Kidney capillary endothelial cell (primary cell): Measurements from ENCODE around the gene CNR2.
"Not testable (repeated sequence)": the region's sequence is repeated elsewhere in the genome, so short reads cannot be mapped to it uniquely, and the experiment has no call there.

Experiments
- DNase-seq: peaks from one replicate; pipeline ENCODE4 v3.0.0-alpha.2; 2018; ENCODE audit warnings: low spot score

The CNR2 gene

GRCh38 chr1:23885222-23885621 lies 27.9 kb downstream of the CNR2 start:
- DNase-seq: no peak

DNA sequence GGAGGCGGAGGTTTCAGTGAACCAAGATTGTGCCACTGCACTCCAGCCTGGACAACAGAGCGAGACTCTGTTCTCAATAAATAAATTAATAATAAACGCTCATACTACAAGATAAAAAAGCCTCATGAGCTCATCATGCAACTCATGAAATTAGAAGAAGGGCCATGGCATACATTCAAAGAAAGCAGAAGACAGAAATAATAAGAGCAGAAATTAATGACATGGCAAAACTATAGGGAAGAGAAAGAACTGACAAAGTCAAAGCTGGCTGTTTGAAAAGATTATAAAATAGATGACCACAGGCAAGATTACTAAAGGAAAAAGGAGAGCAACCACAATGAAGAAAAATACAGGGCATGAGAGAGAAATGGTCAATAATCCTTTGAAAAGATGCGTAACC lies 30.4 kb downstream of the CNR2 start:
- no peak for DNase-seq

- DNase-seq: no peak
These were observed 33.4 kb downstream of the CNR2 start for GRCh38 chr1:23879809-23880208.

GRCh38 chr1:23878668-23879067 lies 34.5 kb downstream of the CNR2 start:
- no peak for DNase-seq

DNA sequence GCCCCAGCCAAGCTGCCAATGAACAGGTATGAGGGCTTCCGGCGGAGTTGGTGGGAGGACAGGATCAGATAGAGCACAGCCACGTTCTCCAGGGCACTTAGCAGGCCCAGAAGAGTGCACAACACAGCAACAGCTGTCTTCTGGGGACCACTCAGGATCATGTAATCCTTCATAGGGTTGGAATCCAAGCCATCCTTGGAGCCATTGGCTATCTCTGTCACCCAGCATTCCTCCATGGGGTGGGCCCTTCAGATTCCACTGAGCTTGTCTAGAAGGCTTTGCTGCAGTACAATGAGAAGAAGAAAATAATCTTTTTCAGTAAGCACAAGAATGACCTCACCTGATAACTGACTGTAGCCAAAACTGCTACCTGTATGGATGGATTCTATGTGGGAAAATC lies 37.8 kb downstream of the CNR2 start:
- DNase-seq: no peak

DNA sequence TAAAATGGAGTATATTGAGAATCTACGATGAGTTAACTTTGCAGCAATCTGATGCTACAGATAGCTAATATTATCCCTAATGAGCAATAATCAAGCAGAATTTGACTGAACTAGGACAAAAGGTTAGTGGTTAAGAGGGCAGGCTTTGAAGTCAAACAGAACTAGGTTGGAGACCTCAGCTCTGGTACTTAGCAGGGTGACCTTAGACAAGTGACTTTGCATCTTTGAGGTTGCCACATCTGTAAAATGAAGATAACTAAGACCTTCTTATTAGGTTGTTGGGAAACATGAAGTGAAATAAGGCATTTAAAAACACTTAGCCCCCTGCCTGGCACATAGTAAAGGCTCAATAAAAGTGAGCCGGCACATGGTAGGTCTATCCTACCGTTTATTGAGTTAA lies 40.7 kb downstream of the CNR2 start:
- no peak for DNase-seq

- no peak for DNase-seq
These were observed 44.1 kb downstream of the CNR2 start for GRCh38 chr1:23869051-23869450.

- DNase-seq: no peak
These were observed 44.6 kb downstream of the CNR2 start for GRCh38 chr1:23868557-23869016.

- DNase-seq: peak; percentile 73
These were observed 45.1 kb downstream of the CNR2 start, which contains the start of gene FUCA1 for GRCh38 chr1:23867895-23868556. FUCA1 (minus strand) TSS chr1:23868290; CDS start chr1:23868286, 4 bp downstream.

DNA sequence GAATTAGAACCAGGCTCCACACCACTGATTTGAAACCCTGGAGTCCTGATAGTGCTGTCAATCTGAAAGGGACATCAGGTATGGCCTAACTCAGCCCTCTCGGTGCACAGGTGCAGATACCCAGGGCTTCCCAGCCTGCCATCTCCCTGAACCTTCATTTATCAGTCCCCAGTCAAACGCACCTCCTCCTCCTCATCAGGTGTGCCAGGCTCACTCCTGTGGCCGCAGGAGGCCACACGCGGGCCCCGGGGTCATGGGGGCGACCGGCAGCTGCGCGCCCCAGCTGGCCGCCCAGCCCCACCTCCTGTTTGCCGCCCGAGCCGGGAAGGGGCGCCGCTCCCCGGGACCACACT lies 45.6 kb downstream of the CNR2 start:
- DNase-seq: no peak

DNA sequence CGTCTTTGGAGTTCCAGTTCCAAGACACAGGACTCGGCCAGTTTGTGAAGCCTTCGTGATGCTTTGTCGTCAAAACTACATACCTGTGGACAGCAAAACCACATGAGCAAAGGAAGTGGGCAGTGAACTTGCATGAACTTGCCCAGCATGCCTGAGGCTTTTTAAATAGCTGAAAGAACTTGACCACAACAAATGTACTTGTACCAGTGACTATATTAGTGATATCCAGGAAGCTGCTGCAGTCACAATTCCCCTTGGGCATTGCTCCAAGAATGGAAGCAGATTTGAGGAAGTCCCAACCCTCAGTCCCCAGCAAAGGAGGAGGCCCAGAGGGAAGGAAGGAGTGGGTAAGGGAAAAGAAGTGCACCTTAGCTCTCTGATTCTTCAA lies 47.6 kb downstream of the CNR2 start:
- DNase-seq: no peak

- DNase-seq: no peak
These were observed 48.2 kb downstream of the CNR2 start for GRCh38 chr1:23864801-23865542.

DNA sequence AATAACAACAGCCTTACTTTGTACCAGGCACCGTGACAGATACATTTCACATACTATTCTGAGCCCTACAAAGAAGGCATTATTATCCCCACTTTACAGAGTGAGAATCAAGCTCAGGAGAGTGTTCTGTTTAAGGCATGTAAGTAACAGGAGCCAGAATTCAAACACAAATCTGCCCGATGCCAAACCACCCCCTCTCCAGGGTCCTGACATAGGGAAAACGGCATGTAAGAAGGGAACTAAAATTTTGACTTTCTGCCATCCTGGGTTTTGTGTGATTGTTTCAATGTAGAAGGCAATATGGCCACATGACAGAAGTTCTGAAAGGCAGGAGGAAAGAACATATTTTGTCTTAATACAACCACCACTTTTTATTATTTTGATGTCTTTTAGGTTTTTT lies 50.5 kb downstream of the CNR2 start:
- DNase-seq: no peak

GRCh38 chr1:23854568-23854967 lies 58.6 kb downstream of the CNR2 start:
- DNase-seq: no peak

GRCh38 chr1:23853124-23853523 lies 60.0 kb downstream of the CNR2 start:
- DNase-seq: not testable (repeated sequence)

DNA sequence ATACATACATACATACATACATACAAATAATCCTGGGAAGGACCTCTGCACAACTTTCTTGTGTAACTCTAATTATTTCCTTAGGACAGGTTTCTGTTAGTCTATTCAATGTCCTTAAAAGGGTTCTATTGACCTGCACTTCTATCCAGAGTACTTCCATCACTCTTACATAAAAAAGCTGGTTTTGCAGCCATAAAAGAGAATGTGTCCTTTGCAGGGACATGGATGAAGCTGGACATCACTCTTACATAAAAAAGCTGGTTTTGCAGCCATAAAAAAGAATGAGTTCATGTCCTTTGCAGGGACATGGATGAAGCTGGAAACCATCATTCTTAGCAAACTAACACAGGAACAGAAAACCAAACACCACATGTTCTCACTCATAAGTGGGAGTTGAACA lies 61.8 kb downstream of the CNR2 start:
- not testable (repeated sequence) for DNase-seq

- DNase-seq: no peak
These were observed 64.2 kb downstream of the CNR2 start for GRCh38 chr1:23848673-23849616.

- DNase-seq: not testable (repeated sequence)
These were observed 65.6 kb downstream of the CNR2 start for GRCh38 chr1:23847482-23848095.

DNA sequence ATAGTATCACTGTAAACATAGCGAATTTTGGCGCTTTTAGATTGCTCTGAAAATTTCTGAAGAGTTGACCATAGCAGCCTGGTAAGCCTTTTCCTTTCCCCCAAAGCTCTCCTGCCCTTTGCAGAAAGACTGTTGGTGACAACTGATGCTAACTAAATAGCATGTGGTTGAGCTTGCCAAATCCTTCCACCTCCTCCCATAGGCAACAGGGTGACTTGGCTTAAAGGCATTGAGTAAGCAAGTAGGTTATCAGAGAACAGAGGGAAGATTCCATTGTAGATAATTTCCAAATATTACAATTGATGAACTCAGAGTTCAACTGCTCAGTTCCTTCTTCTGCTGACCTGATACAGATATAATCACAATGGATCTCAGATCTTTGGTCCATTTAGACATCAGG lies 68.0 kb downstream of the CNR2 start:
- DNase-seq: no peak

- DNase-seq: no peak
These were observed 69.5 kb downstream of the CNR2 start for GRCh38 chr1:23843644-23844043.

- no peak for DNase-seq
These were observed 74.7 kb downstream of the CNR2 start for GRCh38 chr1:23838401-23838866.

- DNase-seq: no peak
These were observed 75.3 kb downstream of the CNR2 start for GRCh38 chr1:23837908-23838307.
